H4 (cell line): Measurements from ENCODE around the gene GRK4. TPM values are rescaled to one million over a fixed set of nuclear protein-coding genes. Genes with fewer than 3 reads are reported as not detected.

Experiments used
- DNase-seq: peaks from one replicate; pipeline ENCODE4 v3.0.0-alpha.2; 2015; ENCODE audit warnings: low spot score
- total RNA-seq: library from RNA; depleted of rRNA; stranded (reverse); fragments of >200 nt; shearing (Covaris generic); gene quantifications from 2 replicates; pipeline ENCODE4 v1.2.3, GENCODE V29; 2014; rRNA removed

The GRK4 gene
- total RNA-seq, 1 experiment from 2014 or later = 3.3 TPM

- DNase-seq = peak; percentile 40
These were observed 107.5 kb downstream of the GRK4 start for GRCh38 chr4:3070709-3071500.

GRCh38 chr4:3071811-3072210, 108.4 kb downstream of the GRK4 start:
- no peak for DNase-seq

GRCh38 chr4:3073158-3074077, 110.0 kb downstream of the GRK4 start:
- DNase-seq = no peak

DNA sequence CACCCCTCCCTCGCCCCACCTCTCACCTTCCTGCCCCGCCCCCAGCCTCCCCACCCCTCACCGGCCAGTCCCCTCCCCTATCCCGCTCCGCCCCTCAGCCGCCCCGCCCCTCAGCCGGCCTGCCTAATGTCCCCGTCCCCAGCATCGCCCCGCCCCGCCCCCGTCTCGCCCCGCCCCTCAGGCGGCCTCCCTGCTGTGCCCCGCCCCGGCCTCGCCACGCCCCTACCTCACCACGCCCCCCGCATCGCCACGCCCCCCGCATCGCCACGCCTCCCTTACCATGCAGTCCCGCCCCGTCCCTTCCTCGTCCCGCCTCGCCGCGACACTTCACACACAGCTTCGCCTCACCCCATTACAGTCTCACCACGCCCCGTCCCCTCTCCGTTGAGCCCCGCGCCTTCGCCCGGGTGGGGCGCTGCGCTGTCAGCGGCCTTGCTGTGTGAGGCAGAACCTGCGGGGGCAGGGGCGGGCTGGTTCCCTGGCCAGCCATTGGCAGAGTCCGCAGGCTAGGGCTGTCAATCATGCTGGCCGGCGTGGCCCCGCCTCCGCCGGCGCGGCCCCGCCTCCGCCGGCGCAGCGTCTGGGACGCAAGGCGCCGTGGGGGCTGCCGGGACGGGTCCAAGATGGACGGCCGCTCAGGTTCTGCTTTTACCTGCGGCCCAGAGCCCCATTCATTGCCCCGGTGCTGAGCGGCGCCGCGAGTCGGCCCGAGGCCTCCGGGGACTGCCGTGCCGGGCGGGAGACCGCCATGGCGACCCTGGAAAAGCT, 110.9 kb downstream of the GRK4 start, which contains the start of the genes HTT and HTT-AS:
TSS of gene HTT (plus strand) at position 604 of the 768 bp plus-strand sequence. CDS start at position 749, 145 bp downstream.
TSS of gene HTT-AS (minus strand) at position 461 of the 768 bp plus-strand sequence.
- DNase-seq = peak; percentile 95

GRCh38 chr4:3074846-3075651, 111.7 kb downstream of the GRK4 start:
- DNase-seq = peak; percentile 62

DNA sequence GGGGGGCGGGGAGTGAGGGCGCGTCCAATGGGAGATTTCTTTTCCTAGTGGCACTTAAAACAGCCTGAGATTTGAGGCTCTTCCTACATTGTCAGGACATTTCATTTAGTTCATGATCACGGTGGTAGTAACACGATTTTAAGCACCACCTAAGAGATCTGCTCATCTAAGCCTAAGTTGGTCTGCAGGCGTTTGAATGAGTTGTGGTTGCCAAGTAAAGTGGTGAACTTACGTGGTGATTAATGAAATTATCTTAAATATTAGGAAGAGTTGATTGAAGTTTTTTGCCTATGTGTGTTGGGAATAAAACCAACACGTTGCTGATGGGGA, 112.2 kb downstream of the GRK4 start:
- DNase-seq = no peak

GRCh38 chr4:3077796-3078195, 114.4 kb downstream of the GRK4 start:
- DNase-seq = no peak

- no peak for DNase-seq
These were observed 116.3 kb downstream of the GRK4 start for GRCh38 chr4:3079694-3080123.

- no peak for DNase-seq
These were observed 119.6 kb downstream of the GRK4 start for GRCh38 chr4:3082925-3083515.

- DNase-seq = no peak
These were observed 120.4 kb downstream of the GRK4 start for GRCh38 chr4:3083732-3084131.

DNA sequence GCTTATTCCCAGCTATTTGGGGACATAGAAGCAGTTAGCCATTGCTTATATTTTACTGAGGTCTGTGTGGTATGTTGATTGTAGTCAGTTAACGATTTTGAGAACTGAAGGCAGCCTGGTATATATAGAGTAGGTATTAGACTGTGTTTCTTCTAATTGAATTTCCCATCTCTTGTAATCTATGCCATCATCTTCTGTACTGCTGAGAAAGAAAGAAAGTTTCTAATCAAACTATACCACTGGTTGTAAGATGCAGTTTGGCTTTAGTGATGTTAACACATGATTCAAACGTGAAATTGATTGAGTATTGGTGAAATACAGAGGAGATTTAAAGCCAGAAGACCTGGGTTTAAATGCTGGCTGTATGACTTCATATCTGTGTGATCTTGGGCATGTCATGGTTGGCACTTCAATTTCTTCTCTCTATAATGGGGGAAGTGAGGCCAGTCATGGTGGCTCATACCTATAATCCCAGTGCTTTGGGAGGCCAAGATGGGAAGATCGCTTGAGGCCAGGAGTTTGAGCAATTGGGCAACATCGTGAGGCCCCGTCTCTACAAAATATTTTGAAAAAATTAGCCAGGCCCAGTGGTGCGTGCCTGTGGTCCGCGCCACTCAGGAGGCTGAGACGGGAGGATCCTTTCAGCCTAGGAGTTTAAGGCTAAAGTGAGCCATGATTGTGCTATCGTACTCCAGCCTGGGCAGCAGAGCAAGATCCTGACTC, 122.7 kb downstream of the GRK4 start:
- DNase-seq = no peak

DNA sequence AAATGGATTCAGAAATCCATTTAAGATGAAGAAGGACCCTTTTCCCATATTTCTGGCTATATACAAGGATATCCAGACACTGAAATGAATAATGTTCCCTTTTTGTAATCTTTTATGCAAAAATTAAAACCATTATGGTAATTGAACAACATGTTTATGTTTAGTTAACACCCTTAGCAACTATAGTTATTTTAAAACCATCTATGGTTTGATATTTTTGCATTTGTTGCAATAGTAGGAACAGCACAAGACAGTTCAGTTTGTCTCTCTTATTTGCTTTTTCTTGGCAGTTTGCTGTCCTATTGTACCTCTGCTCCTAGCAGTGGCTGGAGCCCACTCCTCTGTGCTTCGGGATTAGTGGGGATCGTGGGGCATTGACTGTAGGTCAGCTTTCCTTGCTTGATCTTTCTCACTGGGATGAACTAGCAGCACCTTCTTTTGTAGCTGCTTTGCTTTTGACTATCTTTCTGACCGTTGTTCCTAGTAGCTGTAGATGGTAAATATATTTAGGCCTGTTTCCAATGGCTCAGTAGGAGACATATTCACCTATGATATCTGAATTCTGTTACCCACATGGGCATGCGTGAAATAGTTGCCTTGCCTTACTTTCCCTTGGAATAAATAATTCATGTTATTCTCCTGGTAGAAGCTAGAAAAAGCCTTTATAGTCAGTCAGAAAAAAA, 123.9 kb downstream of the GRK4 start:
- no peak for DNase-seq

Other genes with a start within 250 kb of the GRK4 start
- gene TNIP2, start 207.2 kb upstream of the GRK4 start, total RNA-seq = 45.7 and 46.8 TPM in 2 replicates
- gene SH3BP2, start 170.5 kb upstream of the GRK4 start, total RNA-seq = 10.9 and 17.7 TPM in 2 replicates
- 117 and 125 TPM in 2 replicates for gene ADD1, start 119.7 kb upstream of the GRK4 start, total RNA-seq
- 15.8 and 18.8 TPM in 2 replicates for gene NOP14, start 165 bp upstream of the GRK4 start, total RNA-seq
- gene HTT-AS, start 111.0 kb downstream of the GRK4 start, total RNA-seq = not detected in 2 replicates
- gene HTT, start 111.1 kb downstream of the GRK4 start, total RNA-seq = 20.3 and 23.9 TPM in 2 replicates